Ureter (tissue), 1 donor: ENCODE measurements around the gene NEURL2. TPM values are rescaled to one million over a fixed set of nuclear protein-coding genes. Genes with fewer than 3 reads are reported as not detected.

Experiments used
- DNase-seq: peaks from one replicate; pipeline ENCODE4 v3.0.0-alpha.2; 2020; ENCODE audit warnings: low spot score
- total RNA-seq: library from RNA; stranded (reverse); gene quantifications from one replicate; pipeline ENCODE4 v1.2.4, GENCODE V29; 2023
- donor health status: DM: yes; HTN: yes; CAD: no.

The NEURL2 gene
- total RNA-seq, 1 donor from 2014 or later = 17.9 TPM

GRCh38 chr20:45920462-45921336, 29.7 kb upstream of the NEURL2 start:
- DNase-seq = no peak

- peak; percentile 65 for DNase-seq
Measured at GRCh38 chr20:45919542-45920399, 28.8 kb upstream of the NEURL2 start.

- no peak for DNase-seq
Measured at GRCh38 chr20:45918779-45919537, 27.9 kb upstream of the NEURL2 start.

- DNase-seq = no peak
Measured at GRCh38 chr20:45918182-45918737, 27.3 kb upstream of the NEURL2 start.

- DNase-seq = no peak
Measured at GRCh38 chr20:45917790-45918141, 26.8 kb upstream of the NEURL2 start.

GRCh38 chr20:45913116-45913515, 22.1 kb upstream of the NEURL2 start:
- no peak for DNase-seq

- DNase-seq = no peak
Measured at GRCh38 chr20:45912344-45912682, 21.3 kb upstream of the NEURL2 start.

- DNase-seq = peak; percentile 76
Measured at GRCh38 chr20:45911486-45912343, 20.7 kb upstream of the NEURL2 start, which contains the start of gene PLTP. Gene PLTP (minus strand): TSS chr20:45912155. CDS start chr20:45911452, 703 bp downstream.

- peak; percentile 99 for DNase-seq
Measured at GRCh38 chr20:45910670-45911485, 19.9 kb upstream of the NEURL2 start.

GRCh38 chr20:45909817-45910669, 19.0 kb upstream of the NEURL2 start:
- no peak for DNase-seq

- DNase-seq = no peak
Measured at GRCh38 chr20:45909336-45909808, 18.4 kb upstream of the NEURL2 start.

GRCh38 chr20:45908084-45908483, 17.1 kb upstream of the NEURL2 start:
- DNase-seq = no peak

GRCh38 chr20:45907219-45907948, 16.4 kb upstream of the NEURL2 start:
- DNase-seq = no peak

GRCh38 chr20:45905505-45906079, 14.6 kb upstream of the NEURL2 start:
- DNase-seq = no peak

GRCh38 chr20:45904583-45905504, 13.8 kb upstream of the NEURL2 start:
- no peak for DNase-seq

GRCh38 chr20:45902199-45902701, 11.2 kb upstream of the NEURL2 start:
- no peak for DNase-seq
